NCI-H2227 (cell line): ENCODE measurements around the gene PAAF1.
A peak's percentile ranks its signal among the peaks of the same experiment; 100 is the strongest.
"Not testable (repeated sequence)": the region's sequence is repeated elsewhere in the genome, so short reads cannot be mapped to it uniquely, and the experiment has no call there.

Experiments
- DNase-seq: peaks from one replicate; lab custom pipeline; 2025; ENCODE audit not compliant: unreplicated experiment; lab: John Stamatoyannopoulos, UW

PAAF1 gene

DNA sequence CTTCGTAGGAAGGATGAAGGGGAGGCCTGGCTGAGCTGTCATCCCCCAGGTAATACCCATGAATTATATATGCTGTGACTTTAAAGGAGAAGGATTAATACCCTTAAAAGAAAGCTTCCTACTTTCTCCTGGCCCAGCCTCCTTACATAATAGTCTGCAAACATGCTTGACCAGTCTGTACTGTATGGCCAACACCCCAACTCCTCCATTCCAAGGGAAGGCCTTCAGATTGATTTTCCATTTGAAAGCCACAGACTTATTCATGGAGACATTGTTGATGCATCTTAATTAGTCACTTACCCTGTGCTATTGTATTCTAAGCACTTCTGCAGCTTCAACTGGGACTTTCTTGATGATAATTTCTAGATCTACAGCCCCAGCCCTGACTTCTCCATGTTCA, 2.0 kb downstream of the PAAF1 start:
- DNase-seq, result no peak

DNA sequence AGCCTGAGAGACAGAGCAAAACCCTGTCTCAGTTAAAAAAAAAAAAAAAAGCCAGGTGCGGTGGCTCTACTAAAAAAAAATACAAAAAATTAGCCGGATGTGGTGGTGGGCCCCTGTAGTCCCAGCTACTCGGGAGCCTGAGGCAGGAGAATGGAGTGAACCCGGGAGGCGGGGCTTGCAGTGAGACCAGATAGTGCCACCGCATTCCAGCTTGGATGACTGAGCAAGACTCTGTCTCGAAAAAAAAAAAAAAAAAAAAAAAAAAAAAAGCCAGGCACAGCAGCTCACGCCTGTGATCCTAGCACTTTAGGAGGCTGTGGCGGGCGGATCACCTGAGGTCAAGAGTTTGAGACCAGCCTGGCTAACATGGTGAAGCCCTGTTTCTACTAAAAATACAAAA, 3.6 kb downstream of the PAAF1 start:
- DNase-seq, result peak; percentile 61

GRCh38 chr11:73883856-73884255, 7.1 kb downstream of the PAAF1 start:
- no peak for DNase-seq

DNA sequence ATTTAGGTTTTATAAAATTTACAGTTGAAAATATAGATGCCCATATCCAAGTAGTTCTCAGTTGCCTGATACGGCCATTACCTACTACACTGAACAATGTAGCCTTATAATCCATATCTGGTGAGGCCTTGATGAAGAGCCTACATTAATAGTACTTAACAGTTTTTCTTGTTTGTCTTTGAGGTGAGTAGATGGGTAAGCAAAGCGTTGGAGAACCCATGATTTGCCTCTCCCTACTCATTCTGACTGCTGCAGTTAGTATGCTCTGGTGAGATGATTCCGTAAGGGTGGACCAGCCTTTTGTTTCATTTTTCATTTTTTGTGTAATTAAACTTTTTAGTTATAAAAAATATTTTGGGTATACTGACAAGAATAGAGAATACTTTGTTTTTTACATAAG, 11.4 kb downstream of the PAAF1 start:
- no peak for DNase-seq

- no peak for DNase-seq
Observed at GRCh38 chr11:73889019-73889418, 12.2 kb downstream of the PAAF1 start.

DNA sequence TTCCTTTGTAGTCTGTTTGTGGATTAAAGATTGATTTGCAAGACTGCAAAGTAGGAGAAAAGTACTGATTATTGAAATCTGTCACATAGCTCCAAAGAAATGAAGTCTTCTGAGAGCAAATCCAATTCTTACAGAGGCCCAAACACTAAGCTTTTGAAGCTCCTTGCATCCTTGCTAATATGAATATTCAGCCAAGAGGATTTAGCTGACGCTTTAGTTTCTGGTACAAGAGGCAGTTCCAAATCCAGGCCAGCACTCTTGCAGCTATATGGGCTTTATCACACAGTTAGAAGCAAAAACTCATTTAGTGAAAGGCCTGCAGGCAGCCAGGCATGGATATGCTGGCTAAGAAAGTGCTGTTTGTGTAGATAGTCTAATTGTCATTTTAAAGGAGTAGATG, 12.7 kb downstream of the PAAF1 start:
- DNase-seq, result no peak

GRCh38 chr11:73893041-73893440, 16.2 kb downstream of the PAAF1 start:
- no peak for DNase-seq

DNA sequence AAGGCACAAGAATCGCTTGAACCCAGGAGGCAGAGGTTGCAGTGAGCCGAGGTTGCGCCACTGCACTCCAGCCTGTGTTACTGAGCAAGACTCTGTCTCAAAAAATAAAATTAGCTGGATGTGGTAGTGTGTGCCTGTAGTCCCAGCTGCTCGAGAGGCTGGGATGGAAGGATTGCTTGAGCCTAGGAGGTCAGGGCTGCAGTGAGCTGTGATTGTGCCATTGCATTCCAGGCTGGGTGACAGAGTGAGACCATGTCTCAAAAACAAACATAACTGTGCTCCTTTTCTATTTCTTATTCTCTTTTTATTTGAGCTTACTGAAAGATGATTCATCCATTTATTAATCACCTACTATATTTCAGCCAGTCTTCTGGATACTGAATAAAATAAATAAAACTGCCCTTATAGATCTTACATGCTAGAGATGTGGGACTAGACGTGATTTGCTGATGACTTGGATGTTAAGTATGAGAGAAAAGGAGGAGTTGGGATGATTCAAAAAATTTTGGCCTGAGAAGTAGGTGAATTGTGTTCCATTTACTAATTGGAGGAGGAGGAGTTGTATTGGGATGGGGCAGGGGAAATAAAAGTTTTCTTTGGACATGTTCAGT, 18.0 kb downstream of the PAAF1 start:
- no peak for DNase-seq

DNA sequence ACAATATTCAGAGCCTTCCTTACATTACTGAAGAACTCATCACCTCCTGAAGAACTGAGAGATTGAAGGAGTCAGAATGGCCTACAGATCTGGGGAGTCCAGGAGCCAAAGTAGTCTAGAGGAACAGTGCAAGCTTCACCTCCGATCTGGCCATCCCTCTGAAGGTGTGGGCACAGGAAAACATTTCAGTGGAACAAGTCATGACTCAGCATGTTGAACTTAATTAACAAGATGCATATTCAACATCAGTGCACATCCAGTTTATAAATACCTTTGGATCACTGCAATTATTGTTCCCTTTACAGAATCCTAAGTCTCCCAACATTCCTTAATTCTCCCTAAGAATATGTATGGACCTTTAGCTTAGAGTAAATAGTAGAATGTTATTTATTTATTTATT, 25.5 kb downstream of the PAAF1 start:
- DNase-seq, result no peak

DNA sequence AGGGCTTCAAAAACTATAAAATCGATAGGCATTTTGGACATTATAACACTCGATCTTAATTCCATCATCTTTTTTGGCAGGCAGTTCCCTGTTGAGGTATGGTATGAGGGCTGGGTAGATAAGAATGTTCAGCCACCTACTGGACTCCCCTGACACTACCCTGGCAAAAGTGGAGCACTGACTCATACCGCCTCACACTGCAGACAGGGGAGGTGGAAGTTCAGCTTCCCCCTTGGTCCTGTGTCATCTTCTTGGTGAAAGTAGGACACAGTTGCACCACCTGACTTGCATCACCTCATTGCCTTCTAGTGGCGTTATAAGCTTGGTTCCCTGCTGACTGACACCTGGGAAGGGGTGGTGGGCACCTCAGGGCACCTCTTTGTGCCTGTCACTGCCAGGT, 30.4 kb downstream of the PAAF1 start:
- DNase-seq, result no peak

GRCh38 chr11:73912026-73912425, 35.2 kb downstream of the PAAF1 start:
- DNase-seq, result no peak

DNA sequence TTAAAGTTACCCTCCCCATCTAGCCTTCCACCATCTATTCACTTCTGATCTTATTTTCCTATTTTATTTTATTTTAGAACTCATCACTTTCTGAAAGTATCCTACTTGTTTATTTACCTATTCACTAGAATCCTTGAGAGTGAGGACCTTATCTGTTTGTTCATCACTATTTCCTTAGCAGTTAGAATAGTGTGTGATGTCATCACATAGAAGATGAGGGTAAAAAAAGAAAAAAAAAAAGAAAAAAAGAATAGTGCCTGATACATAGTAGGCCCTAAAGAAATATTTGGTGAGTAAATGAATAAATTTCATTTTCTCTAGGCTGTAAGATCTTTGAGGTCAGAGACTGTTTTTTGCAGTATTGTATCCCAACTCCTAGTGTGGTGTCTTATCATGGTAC, 36.7 kb downstream of the PAAF1 start:
- no peak for DNase-seq

DNA sequence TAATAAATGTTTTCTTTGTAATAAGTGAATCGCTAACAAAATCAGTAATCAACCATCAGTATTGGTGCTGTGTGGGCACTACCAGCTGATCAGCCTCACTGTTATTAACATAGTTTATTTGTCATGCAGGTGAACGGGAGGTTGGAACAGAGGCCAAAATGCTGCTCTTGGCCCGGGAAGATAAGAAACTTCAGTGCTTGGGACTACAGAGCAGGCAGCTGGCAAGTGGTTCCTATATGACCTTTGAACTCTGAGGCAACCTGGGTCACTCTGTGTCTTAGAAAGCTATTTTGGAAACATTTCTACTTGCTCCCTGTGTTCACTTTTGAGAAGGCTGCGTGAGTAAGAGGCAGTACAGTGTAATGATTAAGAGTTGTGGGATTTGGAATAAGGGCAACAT, 37.5 kb downstream of the PAAF1 start:
- no peak for DNase-seq

- no peak for DNase-seq
Observed at GRCh38 chr11:73916435-73916834, 39.6 kb downstream of the PAAF1 start.

- no peak for DNase-seq
Observed at GRCh38 chr11:73921180-73921579, 44.4 kb downstream of the PAAF1 start.

DNA sequence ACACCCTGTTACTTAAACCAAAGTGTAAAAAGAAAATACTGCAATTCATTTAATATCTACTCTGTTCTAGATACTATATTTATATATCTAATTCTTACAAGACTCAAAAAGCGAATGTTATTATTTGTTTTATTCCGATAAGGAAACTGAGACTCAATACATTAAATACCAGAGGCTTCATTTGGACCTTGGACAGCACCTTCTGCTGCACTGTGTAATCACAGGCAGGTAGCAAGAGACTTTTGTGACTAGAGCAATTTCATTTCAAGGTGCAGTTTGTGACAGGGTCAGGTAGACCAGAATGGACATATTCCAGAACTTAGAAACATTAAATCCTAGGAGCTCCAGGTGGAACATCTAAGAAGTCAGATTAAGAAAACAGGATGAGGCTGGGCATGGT, 52.6 kb downstream of the PAAF1 start:
- DNase-seq, result no peak

- DNase-seq, result peak; percentile 84
Observed at GRCh38 chr11:73931039-73931645, 54.3 kb downstream of the PAAF1 start.

- no peak for DNase-seq
Observed at GRCh38 chr11:73931951-73932350, 55.2 kb downstream of the PAAF1 start.

- DNase-seq, result no peak
Observed at GRCh38 chr11:73932781-73933180, 56.0 kb downstream of the PAAF1 start.

GRCh38 chr11:73936047-73936446, 59.2 kb downstream of the PAAF1 start:
- not testable (repeated sequence) for DNase-seq

- no peak for DNase-seq
Observed at GRCh38 chr11:73939096-73939495, 62.3 kb downstream of the PAAF1 start.

- no peak for DNase-seq
Observed at GRCh38 chr11:73940801-73941570, 64.2 kb downstream of the PAAF1 start.
